DOHH2 (cell line): ENCODE measurements around the gene SFXN5.

Experiments
- H3F3A ChIP-seq: fragments of 200-600 bp; sonication (generic), shearing (Covaris generic); 2 replicates; pipeline ENCODE4 v1.6.0; 2016; ENCODE audit warnings: antibody characterized with exemption, mild to moderate bottlenecking; ENCODE audit not compliant: control insufficient read depth, insufficient read depth
- H3K27ac ChIP-seq: fragments of 200-600 bp; sonication (generic); 2 replicates; pipeline ENCODE4 v1.5.1; 2014; ENCODE audit warnings: low read depth, mild to moderate bottlenecking, low read length, moderate library complexity
- H3K27me3 ChIP-seq: fragments of 200-600 bp; sonication (generic); 2 replicates; pipeline ENCODE4 v1.6.1; 2014; ENCODE audit warnings: mild to moderate bottlenecking, low read length, mixed read lengths; ENCODE audit not compliant: control insufficient read depth
- H3K36me3 ChIP-seq: fragments of 200-600 bp; sonication (generic); 2 replicates; pipeline ENCODE4 v1.6.1; 2014; ENCODE audit warnings: mild to moderate bottlenecking, low read length, moderate library complexity, mixed read lengths; ENCODE audit not compliant: control insufficient read depth
- H3K4me1 ChIP-seq: fragments of 200-600 bp; sonication (generic); 2 replicates; pipeline ENCODE4 v1.6.1; 2014; ENCODE audit warnings: mild to moderate bottlenecking, low read length, mixed read lengths; ENCODE audit not compliant: control insufficient read depth
- H3K4me2 ChIP-seq: fragments of 200-600 bp; sonication (generic); 2 replicates; pipeline ENCODE4 v1.6.0; 2014; ENCODE audit warnings: mild to moderate bottlenecking, low read length, moderate library complexity
- H3K4me3 ChIP-seq: fragments of 200-600 bp; sonication (generic); 2 replicates; pipeline ENCODE4 v1.5.1; 2014; ENCODE audit warnings: mild to moderate bottlenecking, low read length, mixed read lengths
- H3K79me2 ChIP-seq: fragments of 200-600 bp; sonication (generic); 2 replicates; pipeline ENCODE4 v1.6.1; 2014; ENCODE audit warnings: mild to moderate bottlenecking, low read length, mixed read lengths; ENCODE audit not compliant: control insufficient read depth
- H3K9me2 ChIP-seq: fragments of 200-600 bp; sonication (generic); replicated peaks from 2 replicates; pipeline ENCODE4 v1.6.1; 2014; ENCODE audit warnings: mild to moderate bottlenecking, low read length, mixed read lengths; ENCODE audit not compliant: control insufficient read depth
- H3K9me3 ChIP-seq: fragments of 200-600 bp; sonication (generic); 2 replicates; pipeline ENCODE4 v1.6.1; 2014; ENCODE audit warnings: antibody characterized with exemption, low read length, mixed read lengths; ENCODE audit not compliant: control insufficient read depth, insufficient read depth
- H4K20me1 ChIP-seq: fragments of 200-600 bp; sonication (generic); 2 replicates; pipeline ENCODE4 v1.6.0; 2014; ENCODE audit warnings: low read depth, mild to moderate bottlenecking, antibody characterized with exemption, low read length, moderate library complexity; ENCODE audit not compliant: control insufficient read depth, insufficient read depth
- CTCF ChIP-seq: fragments of 200-600 bp; sonication (generic); IDR thresholded peaks from one replicate; pipeline ENCODE4 v1.5.1; 2014; ENCODE audit warnings: antibody characterized with exemption, mild to moderate bottlenecking, low read depth, low read length; ENCODE audit not compliant: poor library complexity, severe bottlenecking
- EZH2phosphoT487 ChIP-seq: fragments of 200-600 bp; sonication (generic); IDR thresholded peaks from 2 replicates; pipeline ENCODE4 v1.6.1; 2017; ENCODE audit warnings: borderline replicate concordance, mild to moderate bottlenecking, antibody characterized with exemption, low read length, moderate library complexity, mixed read lengths

The SFXN5 gene

DNA sequence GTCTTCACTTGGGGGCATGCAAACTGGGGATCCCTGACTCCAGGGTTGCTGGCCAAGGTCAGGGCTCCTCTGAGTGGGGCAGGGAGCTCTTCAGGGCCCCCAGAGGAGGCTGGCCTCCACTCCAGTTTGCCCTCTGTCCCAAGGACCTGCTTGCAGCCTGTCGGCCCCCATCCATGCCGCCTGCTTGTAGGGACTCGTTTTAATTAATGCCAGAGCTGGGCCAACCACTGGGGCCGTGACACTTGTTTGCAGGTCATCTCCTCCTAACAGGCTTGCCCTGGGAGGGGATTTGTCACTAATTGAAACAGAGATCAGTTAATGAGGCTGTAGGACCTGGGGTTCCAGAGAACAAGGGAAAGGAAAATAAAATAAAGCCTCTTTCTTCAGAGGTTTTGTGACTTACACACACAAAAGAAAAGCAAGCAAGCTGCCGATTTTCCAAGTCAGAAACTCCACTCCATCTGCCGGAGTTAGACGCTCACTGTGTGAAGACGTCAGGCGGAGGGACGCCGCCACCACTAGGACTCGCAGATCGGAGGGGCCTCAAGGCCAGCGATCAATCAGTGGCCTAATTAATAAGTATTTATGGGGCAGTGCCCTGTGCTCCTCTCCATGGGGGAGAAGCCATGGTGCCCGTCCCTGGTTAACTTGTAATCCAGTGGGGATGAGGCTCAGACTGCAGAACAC, 75.9 kb downstream of the SFXN5 start:
- H3K9me2 ChIP-seq, result no peaks in the 10 kb centered on the region
- H3K4me1 ChIP-seq, result no peaks in the 10 kb centered on the region
- H3K27ac ChIP-seq, result no peak overlapping the region
- no peak overlapping the region for H3K4me2 ChIP-seq
- 0 out of 2 replicates have a peak, but pooled peaks cover 3% of the 10 kb centered on the region for H4K20me1 ChIP-seq
- no peak overlapping the region for H3K4me3 ChIP-seq
- no peaks in the 10 kb centered on the region for H3K36me3 ChIP-seq
- H3K9me3 ChIP-seq, result no peaks in the 10 kb centered on the region
- H3F3A ChIP-seq, result no peaks in the 10 kb centered on the region
- H3K79me2 ChIP-seq, result no peaks in the 10 kb centered on the region
- TF ChIP-seq CTCF, result no peak
- no peak for TF ChIP-seq EZH2phosphoT487
- H3K27me3 ChIP-seq, result no peaks in the 10 kb centered on the region

DNA sequence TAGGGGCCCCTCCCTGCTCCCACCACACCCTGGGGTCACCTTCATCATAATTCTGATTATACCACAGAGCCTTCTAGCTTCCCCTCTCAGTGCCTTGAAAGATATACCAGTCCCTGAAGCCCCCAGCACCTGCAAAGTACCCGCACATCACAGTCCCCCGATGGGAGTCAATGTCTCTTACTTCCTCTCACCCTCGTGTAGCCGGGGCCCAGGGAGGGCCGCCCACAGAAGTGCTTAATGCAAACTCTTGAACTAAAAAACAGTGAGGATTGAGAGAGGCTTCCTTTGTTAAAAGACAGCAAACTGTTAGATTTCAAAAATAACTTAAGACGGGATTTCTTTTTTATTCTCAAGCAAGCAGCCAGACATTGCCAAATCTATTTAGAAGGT, 76.5 kb downstream of the SFXN5 start:
- Histone ChIP-seq H3K4me3 (no peak overlapping the region), H3K4me1 (no peaks in the 10 kb centered on the region), H3K4me2 (no peak overlapping the region), H3F3A (no peaks in the 10 kb centered on the region), H3K27me3 (no peaks in the 10 kb centered on the region), H3K27ac (no peak overlapping the region), H3K79me2 (no peaks in the 10 kb centered on the region), H3K9me3 (no peaks in the 10 kb centered on the region), H3K9me2 (no peaks in the 10 kb centered on the region), H4K20me1 (0 out of 2 replicates have a peak, but pooled peaks cover 3% of the 10 kb centered on the region), H3K36me3 (no peaks in the 10 kb centered on the region)
- TF ChIP-seq CTCF (no peak), EZH2phosphoT487 (no peak)

DNA sequence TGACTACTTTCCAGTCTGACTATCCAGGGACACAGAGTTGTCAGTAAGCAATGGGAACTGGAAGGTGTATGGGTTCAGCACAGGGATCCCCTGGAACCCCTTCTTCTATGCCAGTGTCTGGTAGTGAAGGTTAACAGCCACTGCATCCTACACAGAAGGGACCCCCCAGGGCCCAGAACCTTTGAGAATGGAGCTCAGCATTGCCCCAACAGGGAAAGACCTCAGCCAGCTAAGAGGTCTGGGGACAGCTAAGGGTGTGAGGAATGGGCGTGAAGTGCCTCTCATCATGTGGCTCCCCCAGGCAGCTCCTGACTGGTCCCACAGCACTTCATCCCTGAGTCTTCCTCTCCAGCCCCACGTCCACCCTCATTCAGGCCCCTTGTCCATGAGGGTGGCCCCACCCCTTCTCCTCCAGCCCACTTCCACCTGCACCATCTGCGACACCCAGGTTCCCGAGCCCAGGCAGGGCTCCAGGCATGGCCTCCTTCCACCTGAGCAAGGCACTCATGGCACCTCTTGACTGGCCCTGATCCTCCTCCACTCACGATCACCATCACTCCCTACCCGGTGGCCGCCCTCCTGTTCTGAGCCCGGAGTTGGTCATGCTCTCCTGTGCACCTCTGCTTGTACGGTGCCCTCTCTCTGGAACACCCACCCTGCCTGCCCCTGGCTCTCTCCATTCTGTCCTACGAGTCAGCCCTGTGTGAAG, 77.1 kb downstream of the SFXN5 start:
- Histone ChIP-seq H3K27ac (no peak overlapping the region), H3K4me3 (no peak overlapping the region), H3K27me3 (no peaks in the 10 kb centered on the region), H3F3A (no peaks in the 10 kb centered on the region), H3K4me1 (no peaks in the 10 kb centered on the region), H3K9me2 (no peaks in the 10 kb centered on the region), H3K4me2 (no peak overlapping the region), H4K20me1 (0 out of 2 replicates have a peak, but pooled peaks cover 3% of the 10 kb centered on the region), H3K79me2 (no peaks in the 10 kb centered on the region), H3K36me3 (no peaks in the 10 kb centered on the region), H3K9me3 (no peaks in the 10 kb centered on the region)
- no peak for TF ChIP-seq CTCF
- no peak for TF ChIP-seq EZH2phosphoT487
